Endothelial cell of umbilical vein (primary cell): ENCODE measurements around the gene WDFY2. TPM values are rescaled to one million over a fixed set of nuclear protein-coding genes. Genes with fewer than 3 reads are reported as not detected.
A peak's percentile ranks its signal among the peaks of the same experiment; 100 is the strongest.

Source experiments
- BruUV-seq: library from RNA; stranded (reverse); fragments of 400-500 nt; replicated peaks from 2 replicates; lab custom pipeline; 2021; lab: Mats Ljungman, UMichigan
- CTCF ChIA-PET: fragments of 300-600, 350-600 bp; sonication (Branson Sonifier 250); formaldehyde crosslinking; loops from one replicate; lab custom pipeline; 2021; ENCODE audit warnings: antibody characterized with exemption, inconsistent platforms; lab: Charles Lee
- POLR2A ChIA-PET: fragments of 300-600, 350-600 bp; sonication (Branson Sonifier 250); formaldehyde crosslinking; loops from one replicate; lab custom pipeline; 2021; ENCODE audit warnings: antibody characterized with exemption, inconsistent platforms; lab: Charles Lee
- DNase-seq: peaks from one replicate; pipeline ENCODE4 v3.0.0-alpha.2; 2011; ENCODE audit warnings: low read depth, low spot score
- FAIRE-seq: peaks from 2 replicates; lab custom pipeline; 2011; peaks lifted over from hg19 to GRCh38; lab: Jason Lieb, UNC
- H2AFZ ChIP-seq: 2 replicates; pipeline ENCODE4 v1.6.0; 2012; ENCODE audit warnings: low read depth, low read length, control low read depth, inconsistent platforms
- H3K27ac ChIP-seq: 2 replicates; pipeline ENCODE4 v1.5.1; 2011; ENCODE audit warnings: low read depth, mild to moderate bottlenecking, control low read depth, low read length, moderate library complexity; ENCODE audit not compliant: insufficient read depth
- H3K27me3 ChIP-seq, 2 experiments: 2 replicates each; pipeline versions ENCODE4 v1.6.0 to v1.6.1; 2011; ENCODE audit warnings: low read length in 2 of 2, mixed read lengths in 1 of 2; ENCODE audit not compliant: control insufficient read depth in 2 of 2, insufficient read depth in 2 of 2
- H3K36me3 ChIP-seq, 2 experiments: 2 replicates in 1 of 2; 3 replicates in 1 of 2; pipeline ENCODE4 v1.5.1; 2011; ENCODE audit warnings: low read length in 2 of 2, mild to moderate bottlenecking in 1 of 2, moderate library complexity in 1 of 2; ENCODE audit not compliant: control insufficient read depth in 2 of 2, insufficient read depth in 2 of 2; ENCODE audit errors: extremely low read depth in 1 of 2
- H3K4me1 ChIP-seq: 3 replicates; pipeline ENCODE4 v1.5.1; 2011; ENCODE audit warnings: mild to moderate bottlenecking, low read length; ENCODE audit not compliant: control insufficient read depth, insufficient read depth; ENCODE audit errors: extremely low read depth
- H3K4me2 ChIP-seq: 2 replicates; pipeline ENCODE4 v1.6.1; 2011; ENCODE audit warnings: low read length, control low read depth, mixed read lengths; ENCODE audit not compliant: insufficient read depth
- H3K4me3 ChIP-seq, 3 experiments: fragments of 200-600 bp in 1 of 3; sonication (generic), shearing (Covaris generic) in 1 of 3; replicated peaks in 1 of 3; 2 replicates each; pipeline ENCODE4 v1.5.1; 2011 to 2016; ENCODE audit warnings: control low read depth in 3 of 3, low read length in 3 of 3, mild to moderate bottlenecking in 2 of 3, inconsistent platforms in 1 of 3, low read depth in 1 of 3, moderate library complexity in 1 of 3; ENCODE audit not compliant: insufficient read depth in 1 of 3
- H3K79me2 ChIP-seq: 2 replicates; pipeline ENCODE4 v1.6.0; 2012; ENCODE audit warnings: low read length, inconsistent platforms; ENCODE audit not compliant: control insufficient read depth, insufficient read depth
- H3K9ac ChIP-seq: replicated peaks from 2 replicates; pipeline ENCODE3; 2011; ENCODE audit warnings: low read length, control low read depth; ENCODE audit not compliant: insufficient read depth; ENCODE audit errors: extremely low read depth
- H3K9me1 ChIP-seq: replicated peaks from 3 replicates; pipeline ENCODE4 v1.6.0; 2011; ENCODE audit warnings: mild to moderate bottlenecking, low read length; ENCODE audit not compliant: control insufficient read depth, insufficient read depth; ENCODE audit errors: extremely low read depth
- H3K9me3 ChIP-seq: replicated peaks from 2 replicates; pipeline ENCODE4 v1.5.1; 2012; ENCODE audit warnings: low read length, inconsistent platforms; ENCODE audit not compliant: control insufficient read depth, insufficient read depth
- H4K20me1 ChIP-seq: replicated peaks from 2 replicates; pipeline ENCODE3; 2011; ENCODE audit warnings: mild to moderate bottlenecking, low read length; ENCODE audit not compliant: control insufficient read depth, insufficient read depth; ENCODE audit errors: extremely low read depth
- CTCF ChIP-seq, 2 donors: IDR thresholded peaks; 1 replicate in 1 of 2; 2 replicates in 1 of 2; pipeline ENCODE4 v1.5.1; 2011; ENCODE audit warnings: low read length in 2 of 2, mild to moderate bottlenecking in 2 of 2, moderate library complexity in 2 of 2, control low read depth in 1 of 2, inconsistent platforms in 1 of 2, low read depth in 1 of 2; ENCODE audit not compliant: insufficient read depth in 1 of 2; ENCODE audit errors: extremely low read depth in 1 of 2
- EZH2 ChIP-seq: IDR thresholded peaks from 2 replicates; pipeline ENCODE4 v1.6.1; 2012; ENCODE audit warnings: borderline replicate concordance, low read depth, mild to moderate bottlenecking, moderate library complexity, low read length, inconsistent platforms; ENCODE audit not compliant: severe bottlenecking
- FOS ChIP-seq: IDR thresholded peaks from 2 replicates; pipeline ENCODE4 v1.6.1; 2011; ENCODE audit warnings: mild to moderate bottlenecking, low read length, moderate library complexity, borderline replicate concordance; ENCODE audit not compliant: insufficient read depth
- GATA2 ChIP-seq: IDR thresholded peaks from 2 replicates; pipeline ENCODE4 v1.7.0; 2011; ENCODE audit warnings: low read depth, mild to moderate bottlenecking, moderate library complexity, mixed read lengths, low read length; ENCODE audit not compliant: insufficient read length, insufficient read depth
- JUN ChIP-seq: IDR thresholded peaks from 2 replicates; pipeline ENCODE4 v1.6.1; 2011; ENCODE audit warnings: borderline replicate concordance, low read depth; ENCODE audit not compliant: insufficient read length, insufficient read depth
- POLR2A ChIP-seq: IDR thresholded peaks from 2 replicates; pipeline ENCODE4 v1.6.1; 2012; ENCODE audit warnings: low read depth, mild to moderate bottlenecking, control low read depth, low read length
- dilution Hi-C: fragments of 300-500 bp; cut with MboI; formaldehyde crosslinking; loops from one replicate; pipeline ENCODE4 v1.15.0; 2019; ENCODE audit warnings: low sequenced_read_pairs; ENCODE audit not compliant: extremely low pct_ligation_motif_present
- intact Hi-C: fragments of 100-400 bp; cut with micrococcal nuclease; formaldehyde crosslinking; loops from one replicate; pipeline ENCODE4 v1.10.0; 2022
- polyA plus RNA-seq, 4 experiments: library from polyadenylated mRNA; depleted of rRNA in 3 of 4; stranded (reverse) in 3 of 4; unstranded in 1 of 4; fragments of >200 nt; gene quantifications; 2 replicates each; pipeline versions ENCODE4 v1.2.1 to v1.2.3, GENCODE V29; 2011 to 2012; ENCODE audit warnings: missing spikeins in 1 of 4
- total RNA-seq: library from RNA; stranded (reverse); gene quantifications from 2 replicates; pipeline ENCODE4 v1.2.3, GENCODE V29; 2021

The WDFY2 gene
- total and polyA plus RNA-seq, 2 donors (not counting 3 experiments of a cell fraction or from before 2014, with no cell fraction given) = 2.1 to 5.5 TPM

DNA sequence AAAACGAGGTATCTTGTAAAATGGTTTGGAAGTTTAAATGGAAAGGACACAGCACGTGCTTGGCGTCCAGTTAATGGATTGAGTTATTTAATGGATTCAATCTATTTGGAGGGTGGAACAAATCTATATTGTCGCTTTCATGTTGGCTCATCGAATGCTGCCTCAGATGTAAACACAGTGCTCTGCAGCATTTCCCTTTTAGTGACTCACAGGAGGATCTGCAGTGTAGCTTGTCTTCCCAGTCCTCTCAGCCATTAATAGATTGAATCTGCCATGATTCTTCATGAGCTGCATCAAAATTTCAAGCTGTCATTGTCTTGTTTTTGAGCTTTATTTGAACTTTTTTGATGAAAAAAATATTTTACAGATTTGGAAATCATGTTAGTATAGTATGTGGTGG, 175.0 kb downstream of the WDFY2 start:
- TF ChIP-seq POLR2A (no peak), FOS (peak; percentile 26), EZH2 (no peak), CTCF (IDR thresholded peaks at IDR 0.05; ENCODE audit: extremely low read depth in 1 of 2, insufficient read depth in 1 of 2, low read depth in 1 of 2, low read length in 2 of 2) (no peak), GATA2 (no peak), JUN (no peak)
- H3K9me3 ChIP-seq = no peaks in the 10 kb centered on the region
- ChIA-PET POLR2A (no interaction called here), CTCF (interaction anchor here (1.1 to 1.6 kb wide), 3 partner anchors 18 to 324 kb away, joined by 3 to 5 read pairs (median 3); no protein-coding TSS in a partner anchor)
- H3K27me3 ChIP-seq = no peaks in the 10 kb centered on the region
- H4K20me1 ChIP-seq = no peaks in the 10 kb centered on the region
- no TSS peak for BruUV-seq
- peaks cover 3% of the 10 kb centered on the region for H3K4me1 ChIP-seq
- no peak overlapping the region for H3K9ac ChIP-seq
- no peak overlapping the region for H3K4me2 ChIP-seq
- intact Hi-C loops = no loop called here
- H3K27ac ChIP-seq = no peak overlapping the region
- no peaks in the 10 kb centered on the region for H3K9me1 ChIP-seq
- DNase-seq (no peak), FAIRE-seq (no peak)
- H3K4me3 ChIP-seq = no peak overlapping the region
- no peaks in the 10 kb centered on the region for H3K36me3 ChIP-seq
- no peaks in the 10 kb centered on the region for H3K79me2 ChIP-seq
- H2AFZ ChIP-seq = no peak overlapping the region
- dilution Hi-C loops = no loop called here
